SW 1271 (cell line): ENCODE measurements around the gene BLOC1S4.
"Not testable (repeated sequence)": the region's sequence is repeated elsewhere in the genome, so short reads cannot be mapped to it uniquely, and the experiment has no call there.

Source experiments
- DNase-seq, 2 experiments: peaks; one replicate each; lab custom pipeline; 2025; lab: John Stamatoyannopoulos, UW

BLOC1S4 gene

DNA sequence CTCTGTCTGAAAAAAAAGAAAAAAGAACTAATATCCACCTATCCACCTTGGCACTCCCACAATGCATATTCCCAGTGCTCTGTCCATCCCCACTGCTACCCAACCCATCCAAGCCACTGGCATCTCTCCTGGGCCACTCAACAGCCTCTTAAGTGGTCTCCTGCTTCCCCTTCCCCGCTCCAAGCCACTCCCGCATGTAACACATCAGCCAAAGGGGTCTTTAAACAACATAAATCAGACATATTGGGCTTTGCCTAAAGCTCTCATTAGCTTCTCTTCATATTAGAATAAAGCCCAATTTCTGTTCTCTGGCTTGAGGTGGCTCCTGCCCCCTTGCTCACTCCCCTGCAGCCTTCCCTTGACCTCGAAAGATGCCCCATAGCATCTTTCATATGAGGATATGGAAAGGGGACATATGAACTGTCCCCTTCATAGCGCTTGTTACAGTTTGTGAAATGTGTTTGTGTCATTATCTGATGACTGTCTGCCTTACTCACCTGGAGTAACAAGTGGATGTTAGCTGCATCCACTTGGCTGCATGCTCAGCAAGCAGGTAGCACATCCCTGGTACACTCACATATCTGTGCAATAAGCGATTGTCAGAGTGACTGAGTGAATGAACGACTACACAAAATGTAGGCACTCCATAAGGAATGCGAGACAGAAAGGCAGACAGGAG lies 3.1 kb downstream of the BLOC1S4 start:
- no peak for DNase-seq

DNA sequence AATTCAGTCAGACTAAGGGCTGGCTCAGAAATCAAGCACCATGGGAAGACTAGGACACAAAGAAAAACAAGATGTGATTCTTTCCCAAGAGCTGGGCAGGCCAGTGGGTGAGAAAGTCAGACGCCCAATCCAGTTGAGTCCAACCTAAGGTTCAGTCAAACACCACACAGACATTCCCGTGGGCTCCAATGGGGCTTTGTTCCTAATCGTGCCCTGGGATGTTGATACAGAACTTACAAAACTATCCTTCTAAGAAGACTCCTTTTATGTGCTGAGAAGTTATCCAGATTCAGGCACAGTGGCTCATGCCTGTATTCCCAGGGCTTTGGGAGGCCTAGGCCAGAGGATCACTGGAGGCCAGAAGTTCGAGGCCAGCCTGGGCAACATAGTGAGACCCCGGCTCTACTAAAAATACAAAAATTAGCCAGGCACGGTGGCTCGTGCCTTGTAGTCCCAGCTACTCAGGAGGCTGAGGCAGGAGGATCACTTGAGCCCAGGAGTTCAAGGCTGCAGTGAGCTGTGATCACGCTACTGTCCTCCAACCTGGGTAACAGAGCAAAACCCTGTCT lies 3.7 kb downstream of the BLOC1S4 start:
- DNase-seq, result no peak

GRCh38 chr4:6720202-6720699 lies 4.3 kb downstream of the BLOC1S4 start:
- peak in 1 of 2 experiments; percentile 62 for DNase-seq

GRCh38 chr4:6721121-6721520 lies 5.1 kb downstream of the BLOC1S4 start:
- DNase-seq, result no peak

- no peak for DNase-seq
Observed at GRCh38 chr4:6722891-6723290, 6.9 kb downstream of the BLOC1S4 start.

DNA sequence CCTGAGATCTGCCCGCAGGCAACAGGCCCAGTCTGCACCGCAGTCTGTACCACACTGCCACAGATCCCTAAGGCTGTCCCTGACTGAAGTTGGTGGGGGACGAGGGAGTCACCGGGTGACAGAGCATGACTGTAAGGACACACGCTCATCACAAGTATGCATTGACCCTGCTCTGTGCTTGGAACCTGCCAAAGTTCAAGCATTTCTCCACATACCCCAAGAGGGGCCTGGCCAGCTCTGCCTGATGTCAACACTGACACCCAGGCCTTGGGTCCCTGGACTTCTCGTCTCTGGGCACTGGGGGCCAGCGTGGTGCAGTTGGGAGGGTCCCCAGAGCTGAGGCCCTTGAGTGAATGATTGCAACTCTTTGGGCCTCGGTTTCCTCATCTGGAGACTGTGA lies 7.9 kb downstream of the BLOC1S4 start:
- no peak for DNase-seq

- no peak for DNase-seq
Observed at GRCh38 chr4:6724421-6725111, 8.6 kb downstream of the BLOC1S4 start.

- not testable (repeated sequence) for DNase-seq
Observed at GRCh38 chr4:6725427-6725961, 9.5 kb downstream of the BLOC1S4 start.

- DNase-seq, result no peak
Observed at GRCh38 chr4:6727081-6727942, 11.3 kb downstream of the BLOC1S4 start.

- no peak for DNase-seq
Observed at GRCh38 chr4:6727943-6728250, 11.9 kb downstream of the BLOC1S4 start.

- DNase-seq, result no peak
Observed at GRCh38 chr4:6728320-6729029, 12.5 kb downstream of the BLOC1S4 start.

- no peak for DNase-seq
Observed at GRCh38 chr4:6730603-6731317, 14.8 kb downstream of the BLOC1S4 start.

- DNase-seq, result no peak
Observed at GRCh38 chr4:6731318-6731675, 15.3 kb downstream of the BLOC1S4 start.

GRCh38 chr4:6731780-6732179 lies 15.8 kb downstream of the BLOC1S4 start:
- DNase-seq, result no peak

GRCh38 chr4:6732441-6733357 lies 16.7 kb downstream of the BLOC1S4 start:
- DNase-seq, result no peak

- no peak for DNase-seq
Observed at GRCh38 chr4:6733358-6734164, 17.6 kb downstream of the BLOC1S4 start.

DNA sequence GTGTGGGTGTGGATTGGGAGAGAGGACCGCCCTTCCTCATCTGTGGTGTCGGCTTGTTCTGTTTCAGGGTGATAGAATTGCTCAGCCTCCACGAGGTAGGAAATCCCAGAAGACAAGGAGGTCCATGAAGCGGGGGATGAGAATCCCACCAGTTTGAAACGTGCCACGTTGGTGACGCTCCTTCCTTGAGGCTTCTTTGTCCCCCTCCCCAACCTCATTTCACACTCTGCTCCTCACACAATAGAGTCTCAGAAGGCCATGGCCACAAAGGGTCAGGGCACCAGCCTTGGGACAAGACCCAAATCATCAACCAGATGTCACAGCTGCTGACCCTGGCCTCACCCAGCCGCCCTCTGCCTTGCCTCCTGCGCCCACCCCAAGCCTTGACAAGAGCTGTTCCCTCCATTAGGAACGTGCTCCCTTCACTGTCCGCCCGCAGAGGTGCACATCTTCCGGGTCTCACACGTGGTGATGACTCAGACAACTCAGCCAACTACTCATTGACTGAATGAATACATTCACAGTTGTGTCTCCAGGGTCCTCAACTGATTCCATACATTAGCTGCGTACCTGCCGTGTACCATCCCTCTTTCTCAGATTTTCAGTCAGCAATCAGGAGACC lies 18.3 kb downstream of the BLOC1S4 start:
- DNase-seq, result no peak

DNA sequence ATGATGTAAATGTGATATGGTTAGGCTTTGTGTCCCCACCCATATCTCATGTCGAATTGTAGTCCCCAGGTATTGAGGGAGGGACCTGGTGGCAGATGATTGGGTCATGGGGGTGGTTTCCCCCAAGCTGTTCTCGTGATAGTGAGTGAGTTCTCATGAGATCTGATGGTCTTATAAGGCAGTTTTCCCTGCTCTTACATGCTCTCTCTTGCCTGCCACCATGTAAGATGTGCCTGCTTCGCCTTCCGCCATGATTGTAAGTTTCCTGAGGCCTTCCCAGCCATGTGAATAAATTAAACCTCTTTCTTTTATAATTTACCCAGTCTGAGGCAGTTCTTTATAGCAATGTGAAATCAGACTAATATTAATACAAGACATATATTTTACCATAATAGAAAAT lies 23.9 kb downstream of the BLOC1S4 start:
- DNase-seq, result no peak

GRCh38 chr4:6740347-6740746 lies 24.4 kb downstream of the BLOC1S4 start:
- DNase-seq, result no peak
